Activated B cell treated with CpG ODN at 0.5 μM for 24 hours (primary cell): ENCODE results near the gene TEAD4. TPM values are rescaled to one million over a fixed set of nuclear protein-coding genes. Genes with fewer than 3 reads are reported as not detected.

ENCODE experiments used
- ATAC-seq: fragments of 200-7000 bp; cut with Tn5 transposase; one replicate; pipeline ENCODE4 v1.10.0; 2021; ENCODE audit warnings: low read depth, mild to moderate bottlenecking, moderate library complexity
- CTCF ChIA-PET: fragments of 350-600 bp; sonication (Branson Sonifier 250); formaldehyde crosslinking; loops from one replicate; lab custom pipeline; 2021; ENCODE audit warnings: antibody characterized with exemption; lab: Charles Lee
- POLR2A ChIA-PET: fragments of 350-600 bp; sonication (Branson Sonifier 250); formaldehyde crosslinking; loops from one replicate; lab custom pipeline; 2021; ENCODE audit warnings: antibody characterized with exemption; lab: Charles Lee
- DNase-seq: peaks from one replicate; pipeline ENCODE4 v3.0.0; 2022
- H3K27ac Mint-ChIP-seq: one replicate; pipeline ENCODE4 v1.8.0; 2020; ENCODE audit warnings: mixed read lengths
- H3K27me3 Mint-ChIP-seq: one replicate; pipeline ENCODE4 v1.8.0; 2021; ENCODE audit warnings: mixed read lengths
- H3K36me3 Mint-ChIP-seq: one replicate; pipeline ENCODE4 v1.8.0; 2021; ENCODE audit warnings: low read depth, mixed read lengths
- H3K4me1 Mint-ChIP-seq: one replicate; pipeline ENCODE4 v1.8.0; 2021; ENCODE audit warnings: mixed read lengths
- H3K4me3 Mint-ChIP-seq: one replicate; pipeline ENCODE4 v1.8.0; 2020; ENCODE audit warnings: mild to moderate bottlenecking, mixed read lengths
- H3K9me3 Mint-ChIP-seq: one replicate; pipeline ENCODE4 v1.8.0; 2020; ENCODE audit warnings: mixed read lengths
- CTCF ChIP-seq: fragments of 200-600 bp; IDR thresholded peaks from one replicate; pipeline ENCODE4 v1.8.0; 2022; ENCODE audit warnings: antibody characterized with exemption, mild to moderate bottlenecking
- intact Hi-C: fragments of 100-400 bp; cut with micrococcal nuclease; formaldehyde crosslinking; loops from one replicate; pipeline ENCODE4 v1.15.1; 2024
- total RNA-seq: library from RNA; stranded (reverse); gene quantifications from 2 replicates; pipeline ENCODE4 v1.2.3, GENCODE V29; 2022

The TEAD4 gene
- total RNA-seq, 1 donor from 2014 or later = not detected

GRCh38 chr12:3046441-3047200 lies 87.4 kb downstream of the TEAD4 start:
- H3K9me3 Mint-ChIP-seq = no peaks in the 10 kb centered on the region
- H3K27me3 Mint-ChIP-seq = peaks cover 30% of the 10 kb centered on the region
- no peak overlapping the region for H3K4me3 Mint-ChIP-seq
- intact Hi-C loops = no loop called here
- H3K27ac Mint-ChIP-seq = no peak overlapping the region
- TF ChIP-seq CTCF = no peak
- POLR2A ChIA-PET = no interaction called here
- DNase-seq = no peak
- no peak for ATAC-seq
- CTCF ChIA-PET = no interaction called here
- H3K4me1 Mint-ChIP-seq = peaks cover 37% of the 10 kb centered on the region
- H3K36me3 Mint-ChIP-seq = no peaks in the 10 kb centered on the region

DNA sequence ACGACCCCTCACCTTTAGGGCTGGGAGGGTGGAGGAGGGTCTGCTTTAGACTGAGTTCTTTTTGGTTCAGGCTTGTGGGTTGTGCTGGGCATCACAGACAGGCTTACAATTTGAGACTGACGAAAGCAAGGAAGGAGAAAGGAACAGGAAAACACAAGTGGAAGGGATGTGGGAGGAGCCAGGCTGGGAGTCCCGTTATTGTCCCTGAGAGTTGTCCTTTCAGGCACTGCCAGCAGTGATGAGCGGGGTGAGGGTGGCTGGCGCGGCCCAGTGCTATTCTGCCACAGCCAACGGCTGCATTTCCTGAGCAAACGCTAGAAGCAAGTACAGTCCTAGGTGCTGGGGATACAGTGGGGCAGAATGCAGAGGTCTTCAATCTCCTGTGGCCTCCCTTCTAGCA lies 88.8 kb downstream of the TEAD4 start:
- CTCF ChIA-PET = no interaction called here
- POLR2A ChIA-PET = no interaction called here
- intact Hi-C loops = no loop called here

DNA sequence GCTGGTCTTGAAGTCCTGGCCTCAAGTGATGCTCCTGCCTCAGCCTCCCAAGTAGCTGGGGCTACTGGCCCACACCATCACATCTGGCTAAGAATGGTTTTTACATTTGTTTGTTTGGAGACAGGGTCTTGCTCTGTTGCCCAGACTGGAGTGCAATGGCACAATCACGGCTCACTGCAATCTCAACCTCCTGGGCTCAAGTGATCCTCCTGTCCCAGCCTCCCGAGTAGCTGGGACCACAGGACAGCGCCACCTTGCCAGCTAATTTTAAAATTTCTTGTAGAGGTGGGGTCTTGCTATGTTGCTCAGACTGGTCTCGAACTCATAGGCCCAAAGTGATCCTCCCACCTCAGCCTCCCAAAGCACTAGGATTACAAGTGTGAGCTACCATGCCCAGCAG lies 89.3 kb downstream of the TEAD4 start:
- no peak overlapping the region for H3K27ac Mint-ChIP-seq
- H3K4me3 Mint-ChIP-seq = no peak overlapping the region

More for the DNA sequence above, 88.8 kb downstream of the TEAD4 start:
- no peak for DNase-seq
- ATAC-seq = no peak
- Mint-ChIP-seq H3K4me3 (no peak overlapping the region), H3K9me3 (no peaks in the 10 kb centered on the region), H3K4me1 (peaks cover 23% of the 10 kb centered on the region), H3K27me3 (peaks cover 28% of the 10 kb centered on the region), H3K36me3 (no peaks in the 10 kb centered on the region), H3K27ac (no peak overlapping the region)
- TF ChIP-seq CTCF = no peak

GRCh38 chr12:3049176-3049575 lies 90.0 kb downstream of the TEAD4 start:
- ATAC-seq = no peak
- Mint-ChIP-seq H3K4me1 (peaks cover 18% of the 10 kb centered on the region), H3K9me3 (no peaks in the 10 kb centered on the region), H3K36me3 (no peaks in the 10 kb centered on the region), H3K27me3 (peaks cover 16% of the 10 kb centered on the region), H3K27ac (no peak overlapping the region), H3K4me3 (no peak overlapping the region)
- POLR2A ChIA-PET = no interaction called here
- TF ChIP-seq CTCF = no peak
- no peak for DNase-seq
- intact Hi-C loops = no loop called here
- CTCF ChIA-PET = no interaction called here

More for the DNA sequence above, 89.3 kb downstream of the TEAD4 start:
- CTCF ChIA-PET = no interaction called here
- ATAC-seq = no peak
- DNase-seq = no peak
- Mint-ChIP-seq H3K36me3 (no peaks in the 10 kb centered on the region), H3K9me3 (no peaks in the 10 kb centered on the region), H3K27me3 (peaks cover 22% of the 10 kb centered on the region), H3K4me1 (peaks cover 18% of the 10 kb centered on the region)
- intact Hi-C loops = no loop called here
- TF ChIP-seq CTCF = no peak
- POLR2A ChIA-PET = no interaction called here

DNA sequence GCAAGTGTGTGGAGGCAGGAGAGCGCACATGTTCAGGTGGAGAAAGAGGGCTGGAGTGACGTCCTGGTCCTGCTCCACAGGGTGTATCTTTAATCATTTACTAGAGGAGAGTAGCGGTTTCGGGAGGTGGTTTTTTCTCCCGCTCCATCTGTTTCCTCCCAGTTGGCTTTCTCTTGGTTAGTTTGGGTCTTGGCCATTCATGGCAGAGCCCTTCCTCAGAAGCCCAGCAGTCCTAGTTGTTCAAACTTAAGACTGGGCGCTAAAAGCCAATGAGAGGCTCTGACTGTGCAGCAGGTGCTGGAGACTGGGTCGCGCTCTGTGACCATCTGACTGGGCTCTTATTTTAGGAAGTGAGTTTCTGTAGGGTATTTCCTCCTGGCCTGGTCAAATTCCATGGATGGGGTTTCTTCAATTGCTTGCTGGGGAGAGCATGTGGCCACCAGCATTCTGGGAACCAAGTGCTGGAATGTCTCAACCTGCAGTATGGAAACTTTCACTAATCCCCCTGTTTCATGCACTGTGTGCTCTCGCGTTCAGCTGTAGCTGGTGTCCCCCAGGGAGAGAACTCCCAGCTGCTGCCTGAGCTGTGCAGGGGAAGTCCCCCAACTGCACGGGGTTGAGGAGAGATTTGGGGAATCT lies 90.5 kb downstream of the TEAD4 start:
- ChIA-PET CTCF (no interaction called here), POLR2A (interaction anchor here (0.5 kb wide), 2 partner anchors 36 to 1081 kb away, joined by 3 to 4 read pairs; no protein-coding TSS in a partner anchor)
- H3K4me3 Mint-ChIP-seq = peak overlapping the region; percentile 35
- intact Hi-C loops = no loop called here
- H3K27ac Mint-ChIP-seq = no peak overlapping the region
- H3K4me1 Mint-ChIP-seq = peaks cover 18% of the 10 kb centered on the region
- ATAC-seq (peak; percentile 88), DNase-seq (no peak)
- peaks cover 12% of the 10 kb centered on the region for H3K27me3 Mint-ChIP-seq
- no peaks in the 10 kb centered on the region for H3K36me3 Mint-ChIP-seq
- TF ChIP-seq CTCF = no peak
- H3K9me3 Mint-ChIP-seq = no peaks in the 10 kb centered on the region
